Sigmoid colon (tissue), 7 donors: ENCODE data around the gene KCNQ2. TPM values are rescaled to one million over a fixed set of nuclear protein-coding genes. Genes with fewer than 3 reads are reported as not detected.

ENCODE experiments used
- DNase-seq: peaks from one replicate; pipeline ENCODE4 v3.0.0-alpha.2; 2019
- H3K27ac ChIP-seq, 4 donors: fragments of 200-600 bp; sonication (generic); one replicate each; pipeline ENCODE4 v1.5.1; 2016 to 2019; ENCODE audit warnings: mild to moderate bottlenecking in 1 of 4
- H3K27me3 ChIP-seq, 3 donors: fragments of 200-600 bp; sonication (generic); one replicate each; pipeline ENCODE4 v1.5.1; 2019; ENCODE audit warnings: mild to moderate bottlenecking in 1 of 3
- H3K36me3 ChIP-seq, 4 donors: fragments of 200-600 bp; sonication (generic); one replicate each; pipeline ENCODE4 v1.5.1; 2016 to 2019
- H3K4me1 ChIP-seq, 4 donors: fragments of 200-600 bp; sonication (generic); one replicate each; pipeline ENCODE4 v1.5.1; 2017 to 2019
- H3K4me3 ChIP-seq, 4 donors: fragments of 200-600 bp; sonication (generic); one replicate each; pipeline ENCODE4 v1.5.1; 2017 to 2019; ENCODE audit warnings: mild to moderate bottlenecking in 2 of 4, moderate library complexity in 1 of 4
- H3K9me3 ChIP-seq, 4 donors: fragments of 200-600 bp in 3 of 4; sonication (generic) in 3 of 4; one replicate each; pipeline versions ENCODE4 v1.5.1 to v1.6.1; 2013 to 2019
- CTCF ChIP-seq, 4 experiments: fragments of 450-650 bp in 3 of 4; fragments of 200-600 bp in 1 of 4; IDR thresholded peaks; one replicate each; pipeline ENCODE4 v1.5.1; 2016 to 2019; ENCODE audit warnings: antibody characterized with exemption in 4 of 4, mild to moderate bottlenecking in 3 of 4, moderate library complexity in 2 of 4
- EP300 ChIP-seq, 4 donors: sonication (generic); formaldehyde crosslinking; IDR thresholded peaks; one replicate each; pipeline ENCODE4 v1.6.1; 2017; ENCODE audit warnings: antibody characterized with exemption in 4 of 4
- POLR2A ChIP-seq, 2 donors: fragments of 450-650 bp; IDR thresholded peaks; one replicate each; pipeline ENCODE4 v1.6.1; 2016; ENCODE audit warnings: antibody characterized with exemption in 2 of 2, mild to moderate bottlenecking in 2 of 2, moderate library complexity in 2 of 2
- POLR2AphosphoS5 ChIP-seq, 4 donors: sonication (generic); formaldehyde crosslinking; IDR thresholded peaks; one replicate each; pipeline ENCODE4 v1.6.1; 2017; ENCODE audit warnings: antibody characterized with exemption in 4 of 4
- WGBS, 2 donors: extraction: QIAGEN DNeasy Blood & Tissue Kit; methylation state at CpG; one replicate each; pipeline ENCODE4 v1.1.7; 2013; 5-methylcytosine and 5-hydroxymethylcytosine counted together
- intact Hi-C: fragments of 100-400 bp; cut with DNase I; formaldehyde crosslinking; loops from one replicate; pipeline ENCODE4 v1.15.1; 2023
- polyA plus RNA-seq, 3 donors: library from polyadenylated mRNA; stranded (reverse); fragments of 200-250 nt; gene quantifications; one replicate each; pipeline ENCODE4 v1.2.3, GENCODE V29; 2013
- total RNA-seq, 4 donors: library from RNA; depleted of rRNA; stranded (reverse); fragments of >200 nt; gene quantifications; one replicate each; pipeline ENCODE4 v1.1.0, GENCODE V29; 2016
- donor health status: healthy with polysubstance abuse.
- donor health status: Bipolar disorder and iron deficiency.
- donor health status: healthy.

The KCNQ2 gene
- total and polyA plus RNA-seq, 7 donors: 0.83 to 4.2 (median 1.2) TPM; not detected in 3

- 86 to 91% methylated on average over 25 of the region's 25 CpGs for WGBS, 2 donors
- H3K27ac ChIP-seq: no peak overlapping the region
These were observed 74.5 kb downstream of the KCNQ2 start for GRCh38 chr20:63397946-63398450.

GRCh38 chr20:63397155-63397843 is 75.2 kb downstream of the KCNQ2 start:
- no peak for TF ChIP-seq POLR2A (IDR thresholded peaks at IDR 0.05)
- TF ChIP-seq POLR2AphosphoS5 (IDR thresholded peaks at IDR 0.05): no peak
- TF ChIP-seq EP300 (IDR thresholded peaks at IDR 0.05): no peak
- no peak for TF ChIP-seq CTCF (IDR thresholded peaks at IDR 0.05)
- H3K4me3 ChIP-seq: no peak overlapping the region
- intact Hi-C loops: no loop called here
- no peak for DNase-seq
- H3K27ac ChIP-seq: no peak overlapping the region
- H3K9me3 ChIP-seq: no peaks in the 10 kb centered on the region
- WGBS, 2 donors: 87 to 88% methylated on average over 30 of the region's 30 CpGs
- H3K36me3 ChIP-seq: no peaks in the 10 kb centered on the region
- no peaks in the 10 kb centered on the region for H3K4me1 ChIP-seq
- peaks cover 0 to 63% (median 0%) of the 10 kb centered on the region in 3 donors for H3K27me3 ChIP-seq

More at GRCh38 chr20:63397946-63398450, 74.5 kb downstream of the KCNQ2 start:
- TF ChIP-seq POLR2AphosphoS5 (IDR thresholded peaks at IDR 0.05) (no peak), POLR2A (IDR thresholded peaks at IDR 0.05) (no peak), EP300 (IDR thresholded peaks at IDR 0.05) (no peak), CTCF (IDR thresholded peaks at IDR 0.05) (no peak)
- no peak overlapping the region for H3K4me3 ChIP-seq
- no peaks in the 10 kb centered on the region for H3K36me3 ChIP-seq
- H3K4me1 ChIP-seq: no peaks in the 10 kb centered on the region
- DNase-seq: no peak
- intact Hi-C loops: no loop called here
- no peaks in the 10 kb centered on the region for H3K9me3 ChIP-seq
- peaks cover 0 to 66% (median 0%) of the 10 kb centered on the region in 3 donors for H3K27me3 ChIP-seq

- H3K36me3 ChIP-seq: no peaks in the 10 kb centered on the region
- TF ChIP-seq EP300 (IDR thresholded peaks at IDR 0.05) (no peak), POLR2AphosphoS5 (IDR thresholded peaks at IDR 0.05) (no peak), CTCF (IDR thresholded peaks at IDR 0.05) (no peak), POLR2A (IDR thresholded peaks at IDR 0.05) (no peak)
- peaks cover 0 to 55% (median 0%) of the 10 kb centered on the region in 3 donors for H3K27me3 ChIP-seq
- H3K4me3 ChIP-seq: no peak overlapping the region
- H3K27ac ChIP-seq: no peak overlapping the region
- no peaks in the 10 kb centered on the region for H3K9me3 ChIP-seq
- H3K4me1 ChIP-seq: no peaks in the 10 kb centered on the region
- no peak for DNase-seq
- WGBS, 2 donors: 88 to 89% methylated on average over 12 of the region's 12 CpGs
- intact Hi-C loops: no loop called here
These were observed 76.2 kb downstream of the KCNQ2 start for GRCh38 chr20:63396300-63396699.

GRCh38 chr20:63395723-63396122 is 76.7 kb downstream of the KCNQ2 start:
- no peak for TF ChIP-seq CTCF (IDR thresholded peaks at IDR 0.05)
- Histone ChIP-seq H3K27me3 (peaks cover 0 to 53% (median 0%) of the 10 kb centered on the region in 3 donors), H3K9me3 (peaks cover 0 to 2% (median 0%) of the 10 kb centered on the region in 4 donors), H3K27ac (no peak overlapping the region), H3K36me3 (no peaks in the 10 kb centered on the region), H3K4me1 (no peaks in the 10 kb centered on the region), H3K4me3 (no peak overlapping the region)
- 77% methylated on average over 14 of the region's 14 CpGs for WGBS, 2 donors
- intact Hi-C loops: no loop called here
- no peak for DNase-seq
